RWPE2 (cell line): ENCODE results near the gene PRICKLE4.

ENCODE experiments used
- ATAC-seq: fragments of 200-7000 bp; cut with Tn5 transposase; 3 replicates; pipeline ENCODE4 v1.9.1; 2021; ENCODE audit warnings: low read depth
- DNase-seq: peaks from one replicate; pipeline ENCODE4 v3.0.0-alpha.2; 2020; ENCODE audit warnings: low spot score
- H3K27ac ChIP-seq: fragments of 450-650 bp; 2 replicates; pipeline ENCODE4 v1.5.1; 2017; ENCODE audit warnings: mild to moderate bottlenecking; ENCODE audit not compliant: poor library complexity, severe bottlenecking
- H3K27me3 ChIP-seq: fragments of 250-450 bp; sonication (Bioruptor Pico); 2 replicates; pipeline ENCODE4 v1.5.1; 2021; ENCODE audit warnings: mild to moderate bottlenecking, moderate library complexity; ENCODE audit not compliant: insufficient read depth, poor library complexity, severe bottlenecking
- H3K36me3 ChIP-seq: fragments of 250-450 bp; sonication (Bioruptor Pico); 2 replicates; pipeline ENCODE4 v1.5.1; 2020; ENCODE audit warnings: low read depth, mild to moderate bottlenecking, moderate library complexity
- H3K4me1 ChIP-seq: fragments of 250-450 bp; sonication (Bioruptor Pico); 2 replicates; pipeline ENCODE4 v1.5.1; 2021; ENCODE audit warnings: mild to moderate bottlenecking, moderate library complexity; ENCODE audit not compliant: insufficient read depth, poor library complexity, severe bottlenecking
- H3K4me3 ChIP-seq: fragments of 250-450 bp; sonication (Bioruptor Pico); 2 replicates; pipeline ENCODE4 v1.5.1; 2021; ENCODE audit warnings: mild to moderate bottlenecking, moderate library complexity; ENCODE audit not compliant: severe bottlenecking
- H3K9me3 ChIP-seq: fragments of 250-450 bp; sonication (Bioruptor Pico); 2 replicates; pipeline ENCODE4 v1.5.1; 2021; ENCODE audit warnings: mild to moderate bottlenecking, moderate library complexity; ENCODE audit not compliant: severe bottlenecking
- CTCF ChIP-seq: fragments of 450-650 bp; IDR thresholded peaks from one replicate; pipeline ENCODE4 v1.5.1; 2017; ENCODE audit warnings: mild to moderate bottlenecking, moderate library complexity; ENCODE audit not compliant: poor library complexity, severe bottlenecking

Gene PRICKLE4

DNA sequence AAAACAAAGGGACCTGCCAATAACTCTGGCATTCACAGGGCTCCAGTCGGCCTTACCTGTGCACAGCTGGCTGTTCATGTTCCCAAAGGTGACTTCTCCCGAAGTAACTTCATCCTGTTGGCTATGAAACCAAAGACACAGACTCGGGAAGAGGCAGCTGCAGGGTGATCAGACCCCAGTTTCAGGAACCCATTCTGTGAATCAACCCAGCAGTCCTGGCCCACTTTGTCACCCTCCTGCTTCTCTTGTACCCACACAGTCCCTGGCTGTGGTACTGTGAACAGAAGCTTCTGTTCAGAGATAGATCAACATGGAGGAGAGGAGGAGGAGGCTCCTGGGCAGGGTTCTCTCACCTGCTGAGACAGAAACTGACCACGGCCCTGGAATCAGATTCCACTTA lies 24.7 kb upstream of the PRICKLE4 start:
- Histone ChIP-seq H3K4me3 (no peak overlapping the region), H3K27me3 (no peaks in the 10 kb centered on the region), H3K27ac (no peak overlapping the region), H3K9me3 (no peaks in the 10 kb centered on the region), H3K4me1 (no peaks in the 10 kb centered on the region), H3K36me3 (no peaks in the 10 kb centered on the region)
- no peak for TF ChIP-seq CTCF
- DNase-seq (no peak), ATAC-seq (no peak)

- DNase-seq (no peak), ATAC-seq (no peak)
- Histone ChIP-seq H3K4me1 (no peaks in the 10 kb centered on the region), H3K36me3 (no peaks in the 10 kb centered on the region), H3K27me3 (no peaks in the 10 kb centered on the region), H3K4me3 (no peak overlapping the region), H3K9me3 (no peaks in the 10 kb centered on the region), H3K27ac (no peak overlapping the region)
- TF ChIP-seq CTCF = no peak
Measured at GRCh38 chr6:41756354-41756753, 24.2 kb upstream of the PRICKLE4 start.

- H3K27me3 ChIP-seq = no peaks in the 10 kb centered on the region
- no peaks in the 10 kb centered on the region for H3K9me3 ChIP-seq
- no peak overlapping the region for H3K27ac ChIP-seq
- no peak overlapping the region for H3K4me3 ChIP-seq
- TF ChIP-seq CTCF = no peak
- H3K4me1 ChIP-seq = no peaks in the 10 kb centered on the region
- no peaks in the 10 kb centered on the region for H3K36me3 ChIP-seq
- no peak for DNase-seq
- no peak for ATAC-seq
Measured at GRCh38 chr6:41757271-41757670, 23.3 kb upstream of the PRICKLE4 start.

DNA sequence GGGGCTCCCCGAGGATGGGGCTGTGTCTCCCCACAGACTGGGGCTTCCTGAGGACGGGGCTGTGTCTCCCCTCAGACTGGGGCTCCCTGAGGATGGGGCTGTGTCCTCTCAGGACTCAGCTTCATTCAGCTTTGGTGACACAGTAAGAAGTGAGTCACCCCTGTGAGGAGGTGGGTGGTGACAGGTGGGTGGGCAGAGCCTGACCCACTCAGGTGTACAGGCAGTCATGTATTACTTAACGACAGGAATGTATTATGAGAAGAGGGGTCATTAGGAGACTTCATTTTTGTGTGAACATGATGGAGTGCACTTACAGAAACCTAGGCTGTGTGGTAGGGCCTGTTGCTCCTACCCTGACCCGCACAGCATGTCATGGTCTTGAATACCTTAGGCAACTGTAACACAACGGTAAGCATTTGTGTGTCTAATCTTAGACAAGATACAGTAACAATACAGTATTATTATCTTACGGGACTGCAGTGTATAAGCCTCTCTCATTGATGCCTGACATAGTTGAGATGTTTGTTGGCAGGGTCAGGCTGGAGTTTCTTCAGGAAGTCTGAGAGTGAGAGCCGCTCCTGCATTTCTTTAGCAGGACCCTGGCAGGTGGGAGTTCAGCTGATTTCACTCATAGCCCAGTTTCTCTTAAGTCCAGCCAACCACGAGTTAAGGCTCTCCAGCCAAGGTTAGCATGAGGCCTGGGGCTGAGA lies 22.5 kb upstream of the PRICKLE4 start:
- ATAC-seq = no peak
- H3K36me3 ChIP-seq = no peaks in the 10 kb centered on the region
- H3K4me3 ChIP-seq = no peak overlapping the region
- H3K9me3 ChIP-seq = no peaks in the 10 kb centered on the region
- H3K27ac ChIP-seq = no peak overlapping the region
- DNase-seq = no peak
- H3K27me3 ChIP-seq = no peaks in the 10 kb centered on the region
- no peak for TF ChIP-seq CTCF
- H3K4me1 ChIP-seq = no peaks in the 10 kb centered on the region

DNA sequence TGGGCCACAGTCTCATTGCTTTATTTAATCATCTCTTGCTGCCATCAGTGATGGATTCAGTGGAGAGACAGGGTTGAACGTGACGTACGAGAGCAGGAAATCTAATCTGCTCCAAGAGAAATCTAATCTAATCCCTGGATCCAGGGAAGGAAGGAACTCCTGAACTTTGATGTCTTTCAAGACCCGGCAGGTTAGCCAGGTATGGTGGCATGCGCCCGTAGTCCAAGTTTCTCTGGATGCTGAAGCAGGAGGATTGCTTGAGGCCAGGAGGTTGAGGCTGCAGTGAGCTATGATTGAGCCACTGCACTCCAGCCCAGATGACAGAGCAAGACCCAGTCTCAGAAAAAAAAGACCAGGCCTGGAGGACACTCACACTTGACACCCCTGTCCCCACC lies 21.9 kb upstream of the PRICKLE4 start:
- H3K9me3 ChIP-seq = no peaks in the 10 kb centered on the region
- no peaks in the 10 kb centered on the region for H3K27me3 ChIP-seq
- no peaks in the 10 kb centered on the region for H3K36me3 ChIP-seq
- DNase-seq (no peak), ATAC-seq (no peak)
- no peak overlapping the region for H3K4me3 ChIP-seq
- TF ChIP-seq CTCF = no peak
- no peaks in the 10 kb centered on the region for H3K4me1 ChIP-seq
- no peak overlapping the region for H3K27ac ChIP-seq
